BJ (cell line): ENCODE results near the gene RDH12. TPM values are rescaled to one million over a fixed set of nuclear protein-coding genes. Genes with fewer than 3 reads are reported as not detected.

Experiments
- CTCF ChIA-PET: fragments of 350-600 bp; formaldehyde crosslinking; extraction: SDS; loops from one replicate; lab custom pipeline; 2021; ENCODE audit warnings: antibody characterized with exemption, inconsistent platforms; lab: Yijun Ruan, JAX
- POLR2A ChIA-PET: fragments of 300-600 bp; sonication (Branson Sonifier 250); formaldehyde crosslinking; extraction: SDS; loops from one replicate; lab custom pipeline; 2021; ENCODE audit warnings: antibody characterized with exemption; lab: Charles Lee
- DNase-seq: peaks from one replicate; pipeline ENCODE4 v3.0.0-alpha.2; 2011; ENCODE audit warnings: low read depth
- H3K27me3 ChIP-seq: 2 replicates; pipeline ENCODE4 v1.6.0; 2011; ENCODE audit warnings: low read length; ENCODE audit not compliant: control insufficient read depth, insufficient read depth
- H3K36me3 ChIP-seq: 2 replicates; pipeline ENCODE4 v1.5.1; 2011; ENCODE audit warnings: low read length; ENCODE audit not compliant: control insufficient read depth, insufficient read depth
- H3K4me3 ChIP-seq: 2 replicates; pipeline ENCODE4 v1.5.1; 2011; ENCODE audit warnings: low read depth, mild to moderate bottlenecking, control low read depth, low read length
- polyA plus RNA-seq: library from polyadenylated mRNA; depleted of rRNA; stranded (reverse); fragments of >200 nt; gene quantifications from 2 replicates; pipeline ENCODE4 v1.2.3, GENCODE V29; 2011
- TF ChIP-seq, protein P1 (sequence below): IDR thresholded peaks from 2 replicates; pipeline ENCODE4 v1.5.1; 2011; ENCODE audit warnings: low read depth, mild to moderate bottlenecking, control low read depth, inconsistent platforms, low read length, moderate library complexity; ENCODE audit not compliant: insufficient read depth

The RDH12 gene
- polyA plus RNA-seq, 1 experiment: not detected

GRCh38 chr14:67675219-67675582 lies 26.5 kb upstream of the RDH12 start:
- ChIA-PET CTCF (interaction anchor here (0.6 to 1.4 kb wide), 3 partner anchors 9 to 19 kb away, joined by 3 to 4 read pairs (median 3); no protein-coding TSS in a partner anchor), POLR2A (no interaction called here)
- H3K27me3 ChIP-seq: no peaks in the 10 kb centered on the region
- TF ChIP-seq, protein P1, sequence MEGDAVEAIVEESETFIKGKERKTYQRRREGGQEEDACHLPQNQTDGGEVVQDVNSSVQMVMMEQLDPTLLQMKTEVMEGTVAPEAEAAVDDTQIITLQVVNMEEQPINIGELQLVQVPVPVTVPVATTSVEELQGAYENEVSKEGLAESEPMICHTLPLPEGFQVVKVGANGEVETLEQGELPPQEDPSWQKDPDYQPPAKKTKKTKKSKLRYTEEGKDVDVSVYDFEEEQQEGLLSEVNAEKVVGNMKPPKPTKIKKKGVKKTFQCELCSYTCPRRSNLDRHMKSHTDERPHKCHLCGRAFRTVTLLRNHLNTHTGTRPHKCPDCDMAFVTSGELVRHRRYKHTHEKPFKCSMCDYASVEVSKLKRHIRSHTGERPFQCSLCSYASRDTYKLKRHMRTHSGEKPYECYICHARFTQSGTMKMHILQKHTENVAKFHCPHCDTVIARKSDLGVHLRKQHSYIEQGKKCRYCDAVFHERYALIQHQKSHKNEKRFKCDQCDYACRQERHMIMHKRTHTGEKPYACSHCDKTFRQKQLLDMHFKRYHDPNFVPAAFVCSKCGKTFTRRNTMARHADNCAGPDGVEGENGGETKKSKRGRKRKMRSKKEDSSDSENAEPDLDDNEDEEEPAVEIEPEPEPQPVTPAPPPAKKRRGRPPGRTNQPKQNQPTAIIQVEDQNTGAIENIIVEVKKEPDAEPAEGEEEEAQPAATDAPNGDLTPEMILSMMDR: no peak
- no peak for DNase-seq
- peaks cover 2% of the 10 kb centered on the region for H3K36me3 ChIP-seq
- peak overlapping the region; percentile 97 for H3K4me3 ChIP-seq

DNA sequence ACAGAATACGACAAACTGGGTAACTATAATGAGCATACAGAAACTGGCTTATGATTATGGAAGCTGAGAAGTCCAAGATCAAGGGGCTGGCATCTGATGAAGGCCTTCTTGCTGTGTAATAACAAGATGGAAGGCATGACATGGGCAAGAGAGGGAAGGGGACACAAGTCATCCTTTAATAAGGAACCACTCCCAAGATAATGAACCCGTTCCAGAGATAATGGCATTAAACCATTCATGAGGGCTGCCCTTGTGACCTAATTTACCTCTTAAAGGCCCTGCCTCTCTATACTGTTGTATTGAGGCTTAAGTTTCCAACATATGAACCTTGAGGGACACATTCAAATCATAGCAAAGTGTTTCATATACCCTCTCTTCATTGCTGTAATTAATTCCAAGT lies 22.7 kb upstream of the RDH12 start:
- peaks cover 2% of the 10 kb centered on the region for H3K36me3 ChIP-seq
- no peak overlapping the region for H3K4me3 ChIP-seq
- ChIA-PET CTCF (interaction anchor here (1.1 kb wide), 1 partner anchor 9 kb away, joined by 4 read pairs; no protein-coding TSS in a partner anchor), POLR2A (no interaction called here)
- TF ChIP-seq, protein P1: no peak
- DNase-seq: no peak
- H3K27me3 ChIP-seq: no peaks in the 10 kb centered on the region

DNA sequence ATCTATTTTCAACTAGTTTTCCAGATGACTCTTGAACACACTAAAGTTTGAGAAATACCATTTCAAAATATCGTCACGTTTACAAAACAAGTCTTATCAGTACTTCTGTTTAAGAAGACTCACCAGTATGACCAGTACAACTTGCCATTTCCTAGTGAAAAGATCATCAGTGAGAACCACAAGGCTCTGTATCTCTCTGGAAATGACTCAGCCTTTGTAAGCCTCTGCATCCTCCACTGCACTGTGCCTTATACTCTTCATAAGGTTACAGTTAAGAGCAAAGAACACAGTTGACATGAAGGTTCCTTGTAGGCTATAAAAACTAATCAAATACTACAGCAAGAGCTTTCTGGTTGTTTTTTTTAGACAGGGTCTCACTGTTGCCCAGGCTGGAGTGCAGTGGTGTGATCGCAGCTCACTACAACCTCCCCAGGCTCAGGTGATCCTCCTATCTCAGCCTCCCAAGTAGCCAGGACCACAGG lies 21.5 kb upstream of the RDH12 start:
- Histone ChIP-seq H3K36me3 (peaks cover 5% of the 10 kb centered on the region), H3K4me3 (no peak overlapping the region), H3K27me3 (no peaks in the 10 kb centered on the region)
- no peak for DNase-seq
- POLR2A ChIA-PET: no interaction called here
- CTCF ChIA-PET: interaction anchor here (0.6 to 1.0 kb wide), 2 partner anchors 22 to 109 kb away, joined by 3 read pairs; no protein-coding TSS in a partner anchor
- TF ChIP-seq, protein P1: no peak

- TF ChIP-seq, protein P1: no peak
- ChIA-PET CTCF (interaction anchor here (1.0 kb wide), 1 partner anchor 110 kb away, joined by 3 read pairs; no protein-coding TSS in a partner anchor), POLR2A (no interaction called here)
- no peak for DNase-seq
- Histone ChIP-seq H3K4me3 (no peak overlapping the region), H3K36me3 (peaks cover 7% of the 10 kb centered on the region), H3K27me3 (no peaks in the 10 kb centered on the region)
These were observed 20.7 kb upstream of the RDH12 start for GRCh38 chr14:67680941-67681340.

GRCh38 chr14:67683842-67684241 lies 17.8 kb upstream of the RDH12 start:
- ChIA-PET CTCF (interaction anchor here (1.9 kb wide), 1 partner anchor 113 kb away, joined by 4 read pairs; no protein-coding TSS in a partner anchor), POLR2A (no interaction called here)
- DNase-seq: no peak
- TF ChIP-seq, protein P1: no peak
- Histone ChIP-seq H3K4me3 (no peak overlapping the region), H3K27me3 (no peaks in the 10 kb centered on the region), H3K36me3 (peaks cover 10% of the 10 kb centered on the region; the same call in 1 of the 2 replicates)
